Vagina (tissue), 2 donors: ENCODE measurements around the gene MNS1.

ENCODE experiments used
- POLR2A ChIP-seq, 2 donors: fragments of 450-650 bp; IDR thresholded peaks; one replicate each; pipeline ENCODE4 v1.6.1; 2017; ENCODE audit warnings: antibody characterized with exemption in 2 of 2, mild to moderate bottlenecking in 2 of 2, moderate library complexity in 2 of 2
- POLR2AphosphoS5 ChIP-seq, 2 donors: sonication (generic); formaldehyde crosslinking; IDR thresholded peaks; one replicate each; pipeline ENCODE4 v1.9.0; 2017; ENCODE audit warnings: antibody characterized with exemption in 2 of 2, mild to moderate bottlenecking in 2 of 2, low read depth in 1 of 2; ENCODE audit not compliant: insufficient read depth in 1 of 2
- TF ChIP-seq, protein P1 (sequence below), 3 experiments: fragments of 450-650 bp in 2 of 3; fragments of 200-600 bp in 1 of 3; sonication (generic) in 1 of 3; IDR thresholded peaks; one replicate each; pipeline ENCODE4 v1.5.1; 2017 to 2019; ENCODE audit warnings: antibody characterized with exemption in 3 of 3, mild to moderate bottlenecking in 2 of 3, moderate library complexity in 2 of 3

DNA sequence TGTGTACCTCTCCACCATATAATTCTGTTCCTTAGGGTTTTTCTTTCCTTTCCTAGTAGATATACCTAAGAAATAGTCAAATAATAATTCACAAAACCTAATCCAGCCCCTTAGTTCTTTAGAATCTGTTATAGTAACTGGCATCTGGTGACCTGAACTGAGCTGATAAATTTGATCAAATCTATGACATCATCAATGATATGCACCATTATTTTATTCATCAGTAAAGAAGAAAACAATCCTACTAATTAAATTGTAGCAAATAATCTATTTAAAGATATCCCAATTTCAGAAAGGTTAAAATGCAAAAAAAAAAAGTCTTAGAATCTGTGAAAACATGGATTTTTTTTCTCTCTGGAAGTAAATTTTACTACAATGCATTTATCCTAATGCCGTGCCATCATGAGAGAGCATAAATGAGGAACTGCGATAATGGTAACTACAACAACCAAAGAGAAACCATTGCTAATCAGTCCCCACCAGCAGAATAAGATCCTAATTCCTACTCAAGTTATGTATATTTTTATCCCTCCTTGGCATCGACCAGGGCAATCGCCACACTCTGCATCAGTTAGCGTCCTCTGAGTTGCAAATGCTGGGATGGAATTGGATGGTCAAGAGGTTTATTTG lies 6.6 kb upstream of the MNS1 start:
- TF ChIP-seq, protein P1, sequence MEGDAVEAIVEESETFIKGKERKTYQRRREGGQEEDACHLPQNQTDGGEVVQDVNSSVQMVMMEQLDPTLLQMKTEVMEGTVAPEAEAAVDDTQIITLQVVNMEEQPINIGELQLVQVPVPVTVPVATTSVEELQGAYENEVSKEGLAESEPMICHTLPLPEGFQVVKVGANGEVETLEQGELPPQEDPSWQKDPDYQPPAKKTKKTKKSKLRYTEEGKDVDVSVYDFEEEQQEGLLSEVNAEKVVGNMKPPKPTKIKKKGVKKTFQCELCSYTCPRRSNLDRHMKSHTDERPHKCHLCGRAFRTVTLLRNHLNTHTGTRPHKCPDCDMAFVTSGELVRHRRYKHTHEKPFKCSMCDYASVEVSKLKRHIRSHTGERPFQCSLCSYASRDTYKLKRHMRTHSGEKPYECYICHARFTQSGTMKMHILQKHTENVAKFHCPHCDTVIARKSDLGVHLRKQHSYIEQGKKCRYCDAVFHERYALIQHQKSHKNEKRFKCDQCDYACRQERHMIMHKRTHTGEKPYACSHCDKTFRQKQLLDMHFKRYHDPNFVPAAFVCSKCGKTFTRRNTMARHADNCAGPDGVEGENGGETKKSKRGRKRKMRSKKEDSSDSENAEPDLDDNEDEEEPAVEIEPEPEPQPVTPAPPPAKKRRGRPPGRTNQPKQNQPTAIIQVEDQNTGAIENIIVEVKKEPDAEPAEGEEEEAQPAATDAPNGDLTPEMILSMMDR (IDR thresholded peaks at IDR 0.05), result no peak
- TF ChIP-seq POLR2AphosphoS5 (IDR thresholded peaks at IDR 0.05; ENCODE audit: insufficient read depth in 1 of 2, low read depth in 1 of 2), result no peak
- TF ChIP-seq POLR2A (IDR thresholded peaks at IDR 0.05), result no peak
